CMK (cell line): ENCODE results near the gene CBY2.
"Not testable (repeated sequence)": the region's sequence is repeated elsewhere in the genome, so short reads cannot be mapped to it uniquely, and the experiment has no call there.

Experiments used
- DNase-seq: peaks from one replicate; pipeline ENCODE4 v3.0.0-alpha.2; 2010; ENCODE audit warnings: low read depth

The CBY2 gene

GRCh38 chr13:45702088-45702487 lies at the start of gene CBY2:
Gene CBY2, plus strand, starts transcription at chr13:45702320. Its CDS starts 71 bp downstream, at chr13:45702391.
- DNase-seq = no peak

- no peak for DNase-seq
Observed at GRCh38 chr13:45654633-45655349, 47.3 kb upstream of the CBY2 start.

- DNase-seq = no peak
Observed at GRCh38 chr13:45658586-45659235, 43.4 kb upstream of the CBY2 start.

- DNase-seq = no peak
Observed at GRCh38 chr13:45659536-45659935, 42.6 kb upstream of the CBY2 start.

GRCh38 chr13:45660458-45660857 lies 41.7 kb upstream of the CBY2 start:
- DNase-seq = peak; percentile 8

GRCh38 chr13:45662162-45662561 lies 40.0 kb upstream of the CBY2 start:
- DNase-seq = no peak

GRCh38 chr13:45662903-45663302 lies 39.2 kb upstream of the CBY2 start:
- DNase-seq = not testable (repeated sequence)

- DNase-seq = not testable (repeated sequence)
Observed at GRCh38 chr13:45669626-45670025, 32.5 kb upstream of the CBY2 start.

- no peak for DNase-seq
Observed at GRCh38 chr13:45670189-45670885, 31.8 kb upstream of the CBY2 start.

GRCh38 chr13:45674908-45675307 lies 27.2 kb upstream of the CBY2 start:
- no peak for DNase-seq

- no peak for DNase-seq
Observed at GRCh38 chr13:45678282-45678681, 23.8 kb upstream of the CBY2 start.

- no peak for DNase-seq
Observed at GRCh38 chr13:45681113-45681512, 21.0 kb upstream of the CBY2 start.

GRCh38 chr13:45682494-45683008 lies 19.6 kb upstream of the CBY2 start:
- DNase-seq = no peak

- DNase-seq = no peak
Observed at GRCh38 chr13:45683701-45684100, 18.4 kb upstream of the CBY2 start.

GRCh38 chr13:45688577-45688976 lies 13.5 kb upstream of the CBY2 start:
- no peak for DNase-seq

GRCh38 chr13:45690636-45691035 lies 11.5 kb upstream of the CBY2 start:
- DNase-seq = no peak

GRCh38 chr13:45691251-45691650 lies 10.9 kb upstream of the CBY2 start:
- no peak for DNase-seq

- no peak for DNase-seq
Observed at GRCh38 chr13:45691667-45692066, 10.5 kb upstream of the CBY2 start.

GRCh38 chr13:45695198-45695730 lies 6.9 kb upstream of the CBY2 start:
- DNase-seq = no peak

GRCh38 chr13:45696610-45697226 lies 5.4 kb upstream of the CBY2 start:
- DNase-seq = no peak

GRCh38 chr13:45700971-45701900 lies 884 bp upstream of the CBY2 start:
- no peak for DNase-seq
